Common myeloid progenitor, CD34-positive (primary cell): ENCODE results near the gene PACRG.

Experiments used
- CTCF ChIA-PET: fragments of 350-600 bp; sonication (Branson Sonifier 250); formaldehyde crosslinking; loops from one replicate; lab custom pipeline; 2021; ENCODE audit warnings: antibody characterized with exemption; lab: Charles Lee
- POLR2A ChIA-PET: fragments of 350-600 bp; sonication (Branson Sonifier 250); formaldehyde crosslinking; loops from one replicate; lab custom pipeline; 2021; ENCODE audit warnings: antibody characterized with exemption; lab: Charles Lee
- DNase-seq, 3 donors: peaks; one replicate each; pipeline versions ENCODE4 v3.0.0 to v3.0.0-alpha.2; 2013
- H3K27ac ChIP-seq, 2 experiments: 1 replicate in 1 of 2; 2 replicates in 1 of 2; pipeline ENCODE4 v1.7.0; 2013; ENCODE audit warnings: inconsistent platforms in 2 of 2, low read length in 2 of 2, mild to moderate bottlenecking in 2 of 2, low read depth in 1 of 2, moderate library complexity in 1 of 2; ENCODE audit not compliant: severe bottlenecking in 2 of 2, insufficient read depth in 1 of 2, poor library complexity in 1 of 2
- H3K27me3 ChIP-seq, 5 experiments: replicated peaks in 2 of 5; 1 replicate in 3 of 5; 2 replicates in 2 of 5; pipeline versions ENCODE4 v1.6.1 to v1.7.0; 2013; ENCODE audit warnings: low read length in 4 of 5, mild to moderate bottlenecking in 2 of 5, moderate library complexity in 2 of 5, inconsistent platforms in 1 of 5; ENCODE audit not compliant: insufficient read depth in 5 of 5, control insufficient read depth in 4 of 5
- H3K36me3 ChIP-seq, 4 experiments: 1 replicate in 2 of 4; 2 replicates in 2 of 4; pipeline versions ENCODE4 v1.6.1 to v1.7.0; 2013; ENCODE audit warnings: low read length in 3 of 4, control low read depth in 1 of 4, mild to moderate bottlenecking in 1 of 4; ENCODE audit not compliant: control insufficient read depth in 4 of 4, insufficient read depth in 4 of 4
- H3K4me1 ChIP-seq, 4 experiments: 1 replicate in 3 of 4; 2 replicates in 1 of 4; pipeline versions ENCODE4 v1.6.1 to v1.7.1; 2013; ENCODE audit warnings: low read length in 3 of 4, mild to moderate bottlenecking in 3 of 4, control low read depth in 1 of 4, inconsistent platforms in 1 of 4, moderate library complexity in 1 of 4; ENCODE audit not compliant: control insufficient read depth in 4 of 4, insufficient read depth in 4 of 4; ENCODE audit errors: control extremely low read depth in 1 of 4
- H3K4me3 ChIP-seq, 7 experiments: 1 replicate in 4 of 7; 2 replicates in 3 of 7; pipeline versions ENCODE4 v1.5.1 to v1.7.0; 2013; ENCODE audit warnings: mild to moderate bottlenecking in 7 of 7, low read length in 6 of 7, moderate library complexity in 6 of 7, inconsistent platforms in 2 of 7, low read depth in 2 of 7, control low read depth in 1 of 7; ENCODE audit not compliant: insufficient read depth in 4 of 7, control insufficient read depth in 1 of 7; ENCODE audit errors: extremely low read depth in 1 of 7
- H3K9me3 ChIP-seq, 5 experiments: 1 replicate in 4 of 5; 2 replicates in 1 of 5; pipeline versions ENCODE4 v1.6.1 to v1.7.1; 2013; ENCODE audit warnings: low read length in 4 of 5, mild to moderate bottlenecking in 2 of 5, inconsistent platforms in 1 of 5, low read depth in 1 of 5, moderate library complexity in 1 of 5; ENCODE audit not compliant: control insufficient read depth in 4 of 5, insufficient read depth in 2 of 5; ENCODE audit errors: control extremely low read depth in 1 of 5
- WGBS: methylation state at CpG from one replicate; pipeline ENCODE4 v1.1.5; 2013; ENCODE audit not compliant: insufficient coverage; 5-methylcytosine and 5-hydroxymethylcytosine counted together

PACRG gene

DNA sequence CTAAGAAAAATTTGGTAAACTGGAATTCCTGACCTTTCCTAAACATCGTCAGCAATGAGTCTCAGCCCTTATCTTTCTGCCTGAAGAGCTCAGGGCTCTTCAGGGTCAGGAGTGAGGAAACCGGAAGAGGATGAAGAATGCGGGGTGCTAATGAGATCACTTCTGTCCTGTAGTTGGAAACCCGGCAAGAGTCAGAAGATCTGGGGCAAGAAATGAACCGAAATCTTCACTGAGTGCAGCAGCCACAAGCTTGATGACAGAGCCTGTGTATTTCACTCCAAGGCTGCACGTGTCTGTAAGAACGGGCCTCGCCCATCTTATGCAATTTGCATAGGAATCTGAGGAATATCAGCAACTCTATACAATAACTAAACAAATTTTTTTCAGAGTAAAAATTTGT is 626.3 kb downstream of the PACRG start:
- Histone ChIP-seq H3K27ac (no peak overlapping the region), H3K36me3 (no peaks in the 10 kb centered on the region), H3K4me1 (peaks cover 2 to 25% (median 3%) of the 10 kb centered on the region in 4 experiments), H3K4me3 (no peak overlapping the region), H3K9me3 (no peaks in the 10 kb centered on the region), H3K27me3 (no peaks in the 10 kb centered on the region)
- DNase-seq = no peak
- CTCF ChIA-PET = interaction anchor here (2.4 kb wide), 1 partner anchor 9 kb away, joined by 6 read pairs; no protein-coding TSS in a partner anchor
- WGBS = 95% methylated on average over 5 of the region's 8 CpGs
- POLR2A ChIA-PET = no interaction called here

DNA sequence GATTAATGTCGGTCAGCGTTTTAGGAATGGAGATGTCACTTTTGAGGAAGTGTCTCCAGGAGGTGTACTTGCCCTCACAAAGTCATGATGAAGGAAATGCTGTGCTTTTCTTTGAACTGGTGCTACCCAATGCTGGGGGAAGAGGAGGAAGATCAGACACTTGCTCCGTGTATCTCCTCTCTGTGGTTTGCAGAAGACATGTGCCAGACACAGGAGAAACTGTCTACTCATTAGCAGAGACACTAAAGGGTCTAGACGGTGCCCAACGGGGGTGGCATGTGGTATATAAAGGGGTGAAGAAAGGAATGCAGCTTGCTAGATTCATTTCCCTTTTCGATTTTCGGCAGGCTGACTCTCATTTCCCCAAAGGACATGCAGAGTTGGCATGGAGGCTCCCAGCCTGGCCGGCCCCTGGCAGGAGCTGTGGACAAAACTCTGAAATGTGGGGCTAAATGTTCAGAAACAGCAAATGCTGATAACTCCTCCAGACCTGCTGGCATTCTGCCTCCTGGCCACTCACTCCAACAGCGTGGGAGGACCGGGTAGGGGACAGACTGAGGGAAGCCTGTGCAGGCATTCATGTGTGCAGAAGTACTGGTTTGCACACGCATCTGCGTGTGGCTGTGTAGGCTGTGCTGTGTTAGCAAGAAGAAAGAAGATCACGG is 627.1 kb downstream of the PACRG start:
- no peak for DNase-seq
- Histone ChIP-seq H3K36me3 (no peaks in the 10 kb centered on the region), H3K9me3 (no peaks in the 10 kb centered on the region), H3K27me3 (no peaks in the 10 kb centered on the region), H3K4me3 (no peak overlapping the region), H3K27ac (no peak overlapping the region), H3K4me1 (peaks cover 2 to 25% (median 3%) of the 10 kb centered on the region in 4 experiments)
- ChIA-PET POLR2A (interaction anchor here (0.6 kb wide), 1 partner anchor 1915 kb away, joined by 3 read pairs; no protein-coding TSS in a partner anchor), CTCF (no interaction called here)
- WGBS = 54% methylated on average over 11 of the region's 13 CpGs

- DNase-seq = no peak
- WGBS = 83% methylated on average over 5 of the region's 9 CpGs
- Histone ChIP-seq H3K4me3 (no peak overlapping the region), H3K27ac (no peak overlapping the region), H3K9me3 (no peaks in the 10 kb centered on the region), H3K4me1 (peaks cover 2 to 25% (median 3%) of the 10 kb centered on the region in 4 experiments), H3K27me3 (no peaks in the 10 kb centered on the region), H3K36me3 (no peaks in the 10 kb centered on the region)
- POLR2A ChIA-PET = interaction anchor here (0.6 kb wide), 1 partner anchor 1916 kb away, joined by 3 read pairs; no protein-coding TSS in a partner anchor
- CTCF ChIA-PET = no interaction called here
Measured at GRCh38 chr6:163355426-163355991, 627.7 kb downstream of the PACRG start.

DNA sequence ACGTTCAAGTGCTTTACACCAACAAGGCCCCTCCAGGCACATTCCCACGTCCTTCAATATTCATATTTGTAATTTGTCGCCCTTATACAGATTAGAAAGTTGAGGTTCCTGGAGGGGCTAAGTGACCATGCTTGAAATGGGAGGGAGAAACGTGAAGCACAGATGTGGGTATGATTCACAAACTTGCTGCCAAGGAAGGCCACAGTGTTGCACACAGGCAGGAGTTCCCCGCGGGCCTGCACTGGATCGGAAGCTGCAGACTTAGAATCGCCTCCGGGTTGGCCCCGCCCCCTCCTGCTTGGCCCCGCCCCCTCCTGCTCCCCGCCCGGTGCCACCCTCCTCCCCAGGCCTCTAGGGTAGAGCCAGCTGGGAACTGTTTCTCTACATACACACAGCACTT is 628.5 kb downstream of the PACRG start:
- H3K27ac ChIP-seq = no peak overlapping the region
- ChIA-PET POLR2A (no interaction called here), CTCF (no interaction called here)
- no peak overlapping the region for H3K4me3 ChIP-seq
- no peaks in the 10 kb centered on the region for H3K9me3 ChIP-seq
- H3K36me3 ChIP-seq = no peaks in the 10 kb centered on the region
- H3K27me3 ChIP-seq = no peaks in the 10 kb centered on the region
- peaks cover 2 to 25% (median 3%) of the 10 kb centered on the region in 4 experiments for H3K4me1 ChIP-seq
- peak in 2 of 3 donors; percentile 28 to 29 for DNase-seq
- WGBS = 94% methylated on average over 3 of the region's 13 CpGs

DNA sequence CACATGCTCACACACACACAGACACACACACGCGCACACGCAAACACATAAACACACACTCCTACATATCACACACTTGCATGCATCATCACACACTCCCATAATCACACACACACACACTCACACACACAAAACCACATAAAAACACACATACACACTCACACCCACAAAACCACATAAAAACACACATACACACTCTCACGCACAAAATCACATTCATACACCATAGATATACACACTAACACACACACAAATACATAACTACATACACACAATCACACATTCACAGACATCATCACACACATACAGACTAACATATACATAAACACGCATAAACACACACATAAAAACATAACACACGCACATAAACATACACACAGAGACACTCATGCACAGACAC is 629.0 kb downstream of the PACRG start:
- no peaks in the 10 kb centered on the region for H3K36me3 ChIP-seq

DNA sequence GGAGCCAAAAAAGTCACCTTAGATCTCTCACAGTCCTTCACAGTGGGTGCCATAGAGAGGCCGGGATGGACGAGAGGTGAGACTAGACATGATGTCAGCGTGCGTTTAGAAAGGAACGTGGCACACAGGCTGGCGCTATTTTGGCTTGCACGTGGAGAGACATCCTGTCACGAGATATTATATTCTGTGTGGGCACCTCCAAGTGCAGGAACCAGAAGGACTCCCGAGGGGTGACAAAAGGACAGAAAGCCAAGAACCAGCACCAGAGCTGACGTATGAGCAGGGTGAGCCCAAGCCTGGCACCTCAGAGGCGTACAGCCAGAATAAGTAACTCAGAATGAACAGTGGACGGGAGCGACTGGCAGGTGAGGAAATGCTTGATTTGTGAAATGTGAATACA is 636.9 kb downstream of the PACRG start:
- WGBS = 96% methylated on average over 13 of the region's 13 CpGs
- POLR2A ChIA-PET = no interaction called here

More for the DNA sequence above, 629.0 kb downstream of the PACRG start:
- Histone ChIP-seq H3K9me3 (no peaks in the 10 kb centered on the region), H3K27ac (no peak overlapping the region), H3K4me3 (no peak overlapping the region), H3K27me3 (no peaks in the 10 kb centered on the region), H3K4me1 (peaks cover 2 to 25% (median 3%) of the 10 kb centered on the region in 4 experiments)
- ChIA-PET CTCF (no interaction called here), POLR2A (no interaction called here)
- DNase-seq = no peak
- 100% methylated on average over 3 of the region's 6 CpGs for WGBS

More for the DNA sequence above, 636.9 kb downstream of the PACRG start:
- Histone ChIP-seq H3K36me3 (no peaks in the 10 kb centered on the region), H3K9me3 (no peaks in the 10 kb centered on the region), H3K27me3 (peaks cover 0 to 2% (median 0%) of the 10 kb centered on the region in 5 experiments), H3K4me3 (no peak overlapping the region), H3K27ac (no peak overlapping the region), H3K4me1 (no peaks in the 10 kb centered on the region)
- no peak for DNase-seq
- CTCF ChIA-PET = no interaction called here
